Stimulated activated CD8-positive, alpha-beta memory T cell treated with anti-CD3 and anti-CD28 coated beads, Interleukin-15, amount 100 ng/mL, for 24 hours (primary cell): Measurements from ENCODE around the gene PDE4DIP.
"Not testable (repeated sequence)": the region's sequence is repeated elsewhere in the genome, so short reads cannot be mapped to it uniquely, and the experiment has no call there.

Experiments
- DNase-seq: peaks from one replicate; pipeline ENCODE4 v3.0.0-alpha.2; 2020; ENCODE audit warnings: low read depth

The PDE4DIP gene

GRCh38 chr1:148975866-148976537, 131.8 kb downstream of the PDE4DIP start:
- DNase-seq, result not testable (repeated sequence)

- DNase-seq, result not testable (repeated sequence)
These were observed 133.6 kb downstream of the PDE4DIP start for GRCh38 chr1:148977785-148978184.

- not testable (repeated sequence) for DNase-seq
These were observed 145.2 kb downstream of the PDE4DIP start for GRCh38 chr1:148989378-148989777.

DNA sequence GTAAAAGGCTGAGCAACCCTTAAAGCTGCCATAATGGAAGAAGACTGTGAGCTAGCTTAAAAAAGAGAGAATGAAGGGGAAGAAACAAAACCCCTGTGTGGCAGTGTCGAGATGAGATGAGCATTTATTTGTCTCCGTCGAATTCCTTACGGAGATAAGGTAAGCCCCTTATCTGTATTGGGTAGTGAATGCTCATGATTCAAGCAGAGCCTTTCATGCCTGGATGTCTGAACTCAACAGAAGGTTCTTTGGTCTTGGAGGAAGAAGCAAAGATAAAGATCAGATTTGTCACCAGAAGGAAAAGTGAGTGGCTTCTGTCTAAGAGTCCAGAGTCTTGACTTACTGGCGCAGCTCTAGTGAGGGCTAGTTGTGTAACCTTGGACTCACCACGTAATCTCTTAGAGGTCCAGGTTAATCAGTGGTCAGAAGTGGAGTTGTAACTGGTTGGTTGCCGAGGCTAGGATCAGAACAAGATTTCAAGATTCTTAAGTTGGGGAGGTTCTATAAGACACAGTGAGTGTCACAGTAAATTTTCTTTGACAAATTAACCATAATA, 146.1 kb downstream of the PDE4DIP start:
- DNase-seq, result not testable (repeated sequence)

DNA sequence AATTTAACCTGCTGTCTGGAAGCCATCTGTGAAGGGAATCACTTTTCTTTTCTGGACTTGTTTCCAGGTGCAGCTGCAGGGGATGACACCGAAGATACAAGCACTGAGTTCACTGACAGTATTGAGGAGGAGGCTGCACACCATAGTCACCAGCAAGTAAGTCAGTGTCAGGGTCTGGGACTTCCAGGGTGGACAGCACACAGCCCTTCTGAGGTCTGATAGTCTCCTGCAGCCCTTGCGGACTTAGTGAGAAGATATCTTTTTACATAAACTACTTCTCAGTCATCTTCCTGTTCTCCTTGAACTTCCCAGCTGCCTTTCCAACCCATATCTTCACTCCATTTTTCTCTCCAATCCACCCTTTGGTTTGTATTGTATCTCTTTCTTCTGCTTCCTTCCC, 147.6 kb downstream of the PDE4DIP start:
- not testable (repeated sequence) for DNase-seq

GRCh38 chr1:148992364-148992763, 148.1 kb downstream of the PDE4DIP start:
- not testable (repeated sequence) for DNase-seq

DNA sequence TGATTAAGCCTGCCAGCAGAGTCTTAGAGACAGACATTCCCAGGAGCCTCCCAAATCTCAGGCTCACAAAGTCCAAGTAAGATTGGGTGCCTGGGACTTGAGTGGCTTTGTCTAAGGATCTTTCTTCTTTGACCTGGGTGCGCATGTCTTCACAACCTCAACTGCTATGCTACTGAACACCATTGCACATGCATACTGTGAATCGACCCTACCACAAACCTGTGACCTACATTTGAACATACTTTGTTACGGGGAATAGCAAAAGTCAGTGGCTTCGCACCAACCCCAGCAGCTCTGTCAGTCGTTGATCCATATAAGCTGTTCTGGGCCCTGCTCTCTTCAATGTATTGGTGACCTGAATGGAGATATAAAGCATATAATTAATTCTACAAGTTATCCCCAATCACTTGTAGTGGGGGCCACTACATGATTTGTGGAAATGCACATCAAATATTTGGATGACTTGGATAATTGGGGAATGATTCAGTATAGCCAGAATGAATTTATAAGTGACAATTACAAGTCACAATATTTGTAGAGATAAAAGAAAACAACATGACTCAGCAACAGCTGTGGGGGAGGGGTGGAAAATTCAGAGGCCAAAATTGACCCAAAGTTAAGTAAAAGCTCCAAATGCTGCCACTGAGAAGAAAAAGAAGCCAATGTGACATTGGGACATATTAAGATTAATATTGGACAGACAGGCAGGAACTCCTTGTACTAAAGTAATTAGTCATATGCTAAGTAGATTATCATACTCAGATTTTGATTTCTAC, 152.4 kb downstream of the PDE4DIP start:
- DNase-seq, result not testable (repeated sequence)

DNA sequence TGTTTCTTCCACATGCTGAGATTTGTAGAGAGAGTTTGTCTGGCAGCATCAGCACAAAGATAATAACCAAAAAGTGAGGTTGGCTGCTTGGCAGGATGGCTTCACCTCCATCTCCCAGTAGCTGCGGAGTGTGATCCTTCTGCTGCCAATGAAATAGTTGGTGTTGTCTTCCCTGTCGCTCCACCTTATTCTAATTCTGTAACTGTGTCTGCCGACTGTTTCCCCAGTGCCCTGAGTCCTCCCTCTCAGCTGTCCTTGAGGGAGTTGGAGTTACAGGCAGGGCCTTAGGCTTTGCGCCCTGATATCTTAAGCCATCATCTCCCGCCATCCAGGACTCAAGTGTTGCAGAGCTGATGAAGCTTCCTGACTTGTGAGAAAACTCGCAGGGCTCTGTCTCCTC, 153.2 kb downstream of the PDE4DIP start:
- DNase-seq, result not testable (repeated sequence)

DNA sequence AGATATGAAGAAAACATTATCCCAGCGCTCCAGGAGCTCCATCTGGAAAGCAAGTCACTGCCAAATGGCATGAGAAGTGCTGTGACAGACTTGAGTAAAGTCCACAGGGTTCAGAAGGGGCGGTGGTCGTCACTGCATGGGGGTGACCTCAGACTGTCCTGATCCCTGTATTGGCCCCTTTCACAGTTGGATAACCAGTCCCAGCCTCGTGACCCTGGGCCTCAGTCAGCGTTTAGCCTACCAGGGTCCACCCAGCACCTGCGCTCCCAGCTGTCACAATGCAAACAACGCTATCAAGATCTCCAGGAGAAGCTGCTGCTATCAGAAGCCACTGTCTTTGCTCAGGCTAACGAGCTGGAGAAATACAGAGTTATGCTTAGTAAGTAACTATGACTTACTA, 158.4 kb downstream of the PDE4DIP start:
- not testable (repeated sequence) for DNase-seq

- DNase-seq, result not testable (repeated sequence)
These were observed 164.1 kb downstream of the PDE4DIP start for GRCh38 chr1:149008326-149008725.

GRCh38 chr1:149008769-149009168, 164.5 kb downstream of the PDE4DIP start:
- DNase-seq, result not testable (repeated sequence)

- DNase-seq, result not testable (repeated sequence)
These were observed 165.5 kb downstream of the PDE4DIP start for GRCh38 chr1:149009761-149010160.

DNA sequence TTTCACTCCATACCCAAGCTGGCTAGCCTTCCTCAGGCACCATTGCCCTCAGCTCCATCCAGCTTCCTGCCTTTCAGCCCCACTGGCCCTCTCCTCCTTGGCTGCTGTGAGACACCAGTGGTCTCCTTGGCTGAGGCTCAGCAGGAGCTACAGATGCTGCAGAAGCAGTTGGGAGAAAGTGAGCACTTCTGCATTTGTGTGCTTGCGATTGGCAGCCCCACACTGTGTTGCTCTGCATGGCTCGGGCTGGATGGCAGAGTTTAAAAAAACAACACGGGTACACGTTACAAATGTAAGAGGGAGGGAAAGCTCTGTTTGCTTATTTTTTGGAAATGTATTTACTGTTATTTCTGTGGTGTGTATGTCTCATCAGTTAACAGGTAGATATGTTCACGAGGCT, 168.4 kb downstream of the PDE4DIP start:
- not testable (repeated sequence) for DNase-seq

DNA sequence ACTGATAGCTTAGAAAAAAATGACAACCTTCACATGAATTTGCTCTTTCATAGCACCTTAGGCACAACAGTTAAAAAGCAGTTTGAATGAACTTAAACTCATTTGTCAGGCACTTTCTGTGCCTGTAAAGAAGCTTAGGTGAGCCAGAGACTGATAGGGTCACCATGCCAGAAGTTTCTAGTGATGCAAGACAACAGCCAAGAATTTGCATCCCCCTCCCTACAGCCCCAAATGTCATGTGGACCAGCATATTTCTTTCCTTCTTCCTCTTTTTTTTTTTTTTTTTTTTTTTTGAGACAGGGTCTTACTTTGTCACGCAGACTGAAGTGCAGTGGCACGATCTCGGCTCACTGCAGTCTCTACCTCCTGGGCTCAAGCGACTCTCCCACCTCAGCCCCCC, 169.3 kb downstream of the PDE4DIP start:
- DNase-seq, result not testable (repeated sequence)

- not testable (repeated sequence) for DNase-seq
These were observed 171.3 kb downstream of the PDE4DIP start for GRCh38 chr1:149015522-149015921.

DNA sequence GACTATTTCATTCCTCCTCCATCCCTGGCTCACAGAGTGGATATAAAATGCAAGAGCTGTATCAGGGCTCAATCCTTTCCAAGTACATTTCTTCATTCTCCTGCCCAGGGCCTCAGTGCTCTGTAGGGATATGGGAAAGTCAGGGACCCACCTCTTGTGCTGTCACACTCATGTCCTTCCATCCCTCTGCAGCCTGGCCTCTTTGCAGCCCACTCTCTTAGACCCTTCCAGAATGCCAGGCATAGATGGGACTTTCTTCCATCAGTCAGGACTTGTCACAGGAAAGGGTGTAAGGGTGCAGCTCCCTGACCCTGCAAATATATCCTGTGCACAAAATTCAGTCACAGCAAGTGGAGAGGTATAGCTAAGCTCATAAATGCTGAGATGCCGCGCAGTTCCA, 172.4 kb downstream of the PDE4DIP start:
- DNase-seq, result not testable (repeated sequence)

DNA sequence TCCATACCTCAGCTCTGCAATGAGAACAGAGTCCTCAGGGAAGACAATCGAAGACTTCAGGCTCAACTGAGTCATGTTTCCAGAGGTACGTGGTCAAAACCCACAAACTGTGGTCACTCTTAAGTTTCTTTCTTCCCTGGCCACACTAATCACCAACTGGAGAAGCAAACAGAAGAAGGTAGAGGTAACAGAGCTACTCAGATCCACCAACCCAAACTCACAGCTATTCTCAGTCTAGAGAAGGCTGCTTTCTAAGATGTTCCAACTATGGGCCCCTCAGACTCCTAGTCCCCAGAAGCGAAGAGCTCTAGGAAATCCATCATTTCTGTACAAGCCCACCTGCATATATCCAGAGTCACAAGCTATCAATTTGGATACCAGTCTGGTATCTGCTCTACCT, 174.3 kb downstream of the PDE4DIP start:
- not testable (repeated sequence) for DNase-seq

- DNase-seq, result not testable (repeated sequence)
These were observed 180.1 kb downstream of the PDE4DIP start for GRCh38 chr1:149024327-149024726.

DNA sequence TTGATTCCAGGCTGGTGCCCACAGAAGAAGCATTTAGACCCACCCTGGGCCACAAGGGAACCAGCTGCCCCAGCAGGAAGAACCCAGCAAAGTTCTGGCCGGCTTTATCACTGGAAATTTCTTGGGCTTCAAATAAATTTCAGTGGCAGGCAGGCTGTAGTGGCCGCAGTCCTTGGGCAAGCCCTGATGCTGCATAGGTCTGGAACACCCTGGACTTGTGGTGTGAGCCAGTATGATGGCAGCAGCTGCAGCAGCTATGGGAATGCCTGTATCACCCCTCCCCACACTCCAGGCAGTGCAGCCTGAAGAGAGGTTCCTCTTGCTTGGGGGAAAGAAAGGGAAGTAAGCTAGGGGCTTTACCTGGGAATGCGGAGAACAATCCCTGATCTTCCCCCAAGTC, 189.7 kb downstream of the PDE4DIP start:
- DNase-seq, result not testable (repeated sequence)

DNA sequence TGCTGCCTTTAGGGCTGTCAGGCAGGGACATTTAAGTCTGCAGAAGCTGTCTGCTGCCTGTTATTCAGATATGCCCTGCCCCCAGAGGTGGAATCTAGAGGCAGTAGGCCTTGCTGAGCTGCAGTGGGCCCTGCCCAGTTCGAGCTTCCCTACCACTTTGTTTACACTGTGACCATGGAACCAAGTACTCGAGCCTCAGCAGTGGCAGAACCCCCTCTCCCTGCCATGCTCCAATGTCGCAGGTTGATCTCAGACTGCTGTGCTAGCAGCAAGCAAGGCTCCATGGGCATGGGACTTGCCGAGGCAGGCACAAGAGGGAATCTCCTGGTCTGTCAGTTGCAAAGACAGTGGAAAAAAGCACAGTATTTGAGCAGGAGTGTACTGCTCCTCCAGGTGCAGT, 198.8 kb downstream of the PDE4DIP start:
- DNase-seq, result not testable (repeated sequence)

DNA sequence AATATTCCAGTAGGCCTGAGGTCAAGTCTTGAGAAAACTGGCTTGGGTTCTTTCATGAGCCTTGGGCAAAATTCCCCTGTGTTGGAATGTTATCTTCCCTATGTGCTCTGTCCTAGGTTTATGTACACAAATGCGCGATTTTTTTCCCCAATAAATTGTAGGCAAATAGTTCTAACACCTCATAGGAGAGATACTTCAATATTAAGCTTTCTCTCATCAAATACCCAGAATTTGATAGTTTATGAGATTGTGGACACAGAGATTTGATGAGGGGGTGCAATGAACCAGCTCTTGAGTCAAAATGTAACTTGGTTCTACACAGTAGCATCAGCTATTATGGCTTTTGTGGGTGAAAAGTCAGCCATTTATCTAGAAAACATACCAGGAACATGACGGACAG, 220.4 kb downstream of the PDE4DIP start:
- DNase-seq, result not testable (repeated sequence)

DNA sequence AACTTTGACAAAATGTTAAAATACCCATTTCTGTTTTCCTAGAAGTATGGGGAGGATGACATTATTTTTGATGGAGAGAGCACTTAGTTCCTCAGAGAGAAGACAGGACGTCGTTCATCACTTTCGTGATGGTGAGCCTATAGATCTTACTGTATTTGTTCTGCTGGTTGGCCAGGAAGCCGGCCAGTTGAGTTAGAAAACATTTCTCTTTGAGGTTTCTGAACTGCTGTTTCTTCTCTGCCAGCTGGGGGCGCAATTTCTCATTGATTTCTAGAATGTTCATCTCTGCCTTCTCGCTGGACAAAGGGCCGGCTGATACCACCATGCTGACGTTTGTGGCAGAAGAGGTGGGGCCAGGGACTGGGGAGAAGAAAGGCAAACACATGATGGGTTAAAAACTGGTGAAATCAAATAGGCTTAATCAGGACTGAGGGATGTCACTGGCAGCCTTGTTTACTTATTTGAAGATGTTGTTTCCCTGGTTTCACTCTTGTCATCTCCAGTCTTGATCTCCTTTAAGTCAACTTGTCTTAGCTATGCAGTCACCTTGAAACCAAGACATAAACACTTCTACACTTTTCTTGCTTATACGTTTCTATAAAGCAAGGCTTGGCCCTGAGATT, 231.4 kb downstream of the PDE4DIP start:
- DNase-seq, result not testable (repeated sequence)
